Uterus (tissue), 4 donors: Measurements from ENCODE around the gene FYN. TPM values are rescaled to one million over a fixed set of nuclear protein-coding genes. Genes with fewer than 3 reads are reported as not detected.
A peak's percentile ranks its signal among the peaks of the same experiment; 100 is the strongest.

Experiments
- DNase-seq, 2 donors: peaks; one replicate each; pipeline ENCODE4 v3.0.0-alpha.2; 2019 to 2020
- H3K27ac ChIP-seq, 2 donors: fragments of 200-600 bp; sonication (generic); 1 replicate in 1 of 2; 2 replicates in 1 of 2; pipeline ENCODE4 v1.5.1; 2016 to 2018
- H3K27me3 ChIP-seq, 2 donors: fragments of 200-600 bp; sonication (generic); one replicate each; pipeline ENCODE4 v1.5.1; 2018 to 2019; ENCODE audit warnings: control low read depth in 1 of 2
- H3K36me3 ChIP-seq, 2 donors: fragments of 200-600 bp; sonication (generic); one replicate each; pipeline ENCODE4 v1.5.1; 2019; ENCODE audit warnings: control low read depth in 1 of 2
- H3K4me1 ChIP-seq, 2 donors: fragments of 200-600 bp; sonication (generic); one replicate each; pipeline ENCODE4 v1.5.1; 2018 to 2019; ENCODE audit warnings: control low read depth in 1 of 2
- H3K4me3 ChIP-seq, 2 donors: fragments of 200-600 bp; sonication (generic); 1 replicate in 1 of 2; 2 replicates in 1 of 2; pipeline ENCODE4 v1.5.1; 2018 to 2019; ENCODE audit warnings: mild to moderate bottlenecking in 1 of 2
- H3K9me3 ChIP-seq, 2 donors: fragments of 200-600 bp; sonication (generic); one replicate each; pipeline ENCODE4 v1.5.1; 2019; ENCODE audit warnings: control low read depth in 1 of 2
- POLR2A ChIP-seq, 2 donors: fragments of 450-650 bp; IDR thresholded peaks; one replicate each; pipeline ENCODE4 v1.6.1; 2016; ENCODE audit warnings: antibody characterized with exemption in 2 of 2, mild to moderate bottlenecking in 1 of 2, moderate library complexity in 1 of 2
- intact Hi-C: fragments of 100-400 bp; cut with DNase I; formaldehyde crosslinking; loops from one replicate; pipeline ENCODE4 v1.15.1; 2023; ENCODE audit warnings: low total_unique reads
- total RNA-seq, 4 donors: library from RNA; depleted of rRNA in 3 of 4; stranded (reverse); fragments of >200 nt in 3 of 4; gene quantifications; one replicate each; pipeline versions ENCODE4 v1.1.0 to v1.2.4, GENCODE V29; 2014 to 2023
- TF ChIP-seq, protein P1 (sequence below), 4 experiments: fragments of 200-600 bp in 2 of 4; fragments of 450-650 bp in 2 of 4; sonication (generic) in 2 of 4; IDR thresholded peaks; one replicate each; pipeline ENCODE4 v1.5.1; 2016 to 2019; ENCODE audit warnings: antibody characterized with exemption in 4 of 4, mild to moderate bottlenecking in 2 of 4, moderate library complexity in 1 of 4
- donor health status: DM: yes; HTN: yes; CAD: no.

The FYN gene
- total RNA-seq, 4 donors from 2014 or later = 50.7 to 208 (median 135) TPM

DNA sequence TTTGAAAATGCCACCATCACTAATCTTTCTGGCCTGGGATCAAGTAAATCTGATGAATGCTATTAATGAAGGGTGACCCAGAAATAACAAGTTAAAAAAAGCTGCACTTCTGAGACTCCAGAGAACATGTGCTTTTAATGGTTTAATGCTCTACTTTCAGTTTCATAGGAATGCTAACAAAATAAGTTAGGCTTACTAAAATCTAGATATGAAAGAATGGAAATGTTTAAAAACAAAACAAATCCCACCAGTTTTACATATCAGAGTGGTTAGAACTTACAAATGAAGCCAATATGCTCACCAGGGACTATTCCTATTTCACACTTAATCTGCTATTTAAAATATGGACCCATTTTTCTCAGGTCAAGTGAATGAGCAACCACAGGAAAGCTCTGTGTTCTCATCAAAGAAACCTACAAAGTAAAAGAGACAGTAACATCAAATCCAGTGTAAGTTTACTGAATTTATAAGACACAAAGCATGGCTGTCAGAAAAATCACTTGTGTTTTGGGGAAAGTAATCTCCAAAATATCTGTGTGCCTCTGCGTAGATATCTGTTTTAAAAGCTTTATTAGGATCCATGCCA is 40.3 kb downstream of the FYN start:
- no peak for DNase-seq
- Histone ChIP-seq H3K4me3 (no peak overlapping the region), H3K4me1 (no peaks in the 10 kb centered on the region), H3K27me3 (no peaks in the 10 kb centered on the region), H3K36me3 (no peaks in the 10 kb centered on the region), H3K9me3 (no peaks in the 10 kb centered on the region), H3K27ac (peak overlapping the region in 1 of 2 donors; percentile 43)
- TF ChIP-seq, protein P1, sequence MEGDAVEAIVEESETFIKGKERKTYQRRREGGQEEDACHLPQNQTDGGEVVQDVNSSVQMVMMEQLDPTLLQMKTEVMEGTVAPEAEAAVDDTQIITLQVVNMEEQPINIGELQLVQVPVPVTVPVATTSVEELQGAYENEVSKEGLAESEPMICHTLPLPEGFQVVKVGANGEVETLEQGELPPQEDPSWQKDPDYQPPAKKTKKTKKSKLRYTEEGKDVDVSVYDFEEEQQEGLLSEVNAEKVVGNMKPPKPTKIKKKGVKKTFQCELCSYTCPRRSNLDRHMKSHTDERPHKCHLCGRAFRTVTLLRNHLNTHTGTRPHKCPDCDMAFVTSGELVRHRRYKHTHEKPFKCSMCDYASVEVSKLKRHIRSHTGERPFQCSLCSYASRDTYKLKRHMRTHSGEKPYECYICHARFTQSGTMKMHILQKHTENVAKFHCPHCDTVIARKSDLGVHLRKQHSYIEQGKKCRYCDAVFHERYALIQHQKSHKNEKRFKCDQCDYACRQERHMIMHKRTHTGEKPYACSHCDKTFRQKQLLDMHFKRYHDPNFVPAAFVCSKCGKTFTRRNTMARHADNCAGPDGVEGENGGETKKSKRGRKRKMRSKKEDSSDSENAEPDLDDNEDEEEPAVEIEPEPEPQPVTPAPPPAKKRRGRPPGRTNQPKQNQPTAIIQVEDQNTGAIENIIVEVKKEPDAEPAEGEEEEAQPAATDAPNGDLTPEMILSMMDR (IDR thresholded peaks at IDR 0.05) = no peak
- TF ChIP-seq POLR2A (IDR thresholded peaks at IDR 0.05) = no peak
- intact Hi-C loops = no loop called here

DNA sequence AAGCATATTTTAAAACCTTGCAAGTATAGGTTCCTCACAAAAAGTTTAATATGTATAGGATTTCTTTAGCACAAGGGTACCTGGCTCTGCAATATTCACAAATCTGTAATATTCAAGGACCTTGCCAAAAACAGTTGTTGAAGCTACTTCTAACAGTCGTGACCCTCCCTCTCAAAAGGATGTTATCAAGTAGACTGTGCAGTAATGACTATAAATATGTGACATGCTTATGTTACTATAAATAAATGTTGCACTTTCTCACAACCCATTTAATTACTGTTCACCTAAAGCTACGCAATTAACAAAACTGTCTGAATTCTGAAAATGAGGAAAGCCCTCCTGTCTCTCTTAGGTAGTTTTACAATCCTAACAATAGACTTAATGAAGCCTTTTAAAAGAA is 41.8 kb downstream of the FYN start:
- intact Hi-C loops = no loop called here
- Histone ChIP-seq H3K36me3 (no peaks in the 10 kb centered on the region), H3K9me3 (no peaks in the 10 kb centered on the region), H3K4me1 (peaks cover 0 to 5% of the 10 kb centered on the region in 2 donors), H3K4me3 (no peak overlapping the region), H3K27ac (no peak overlapping the region), H3K27me3 (no peaks in the 10 kb centered on the region)
- no peak for TF ChIP-seq POLR2A (IDR thresholded peaks at IDR 0.05)
- TF ChIP-seq, protein P1 (IDR thresholded peaks at IDR 0.05) = no peak
- DNase-seq = no peak

DNA sequence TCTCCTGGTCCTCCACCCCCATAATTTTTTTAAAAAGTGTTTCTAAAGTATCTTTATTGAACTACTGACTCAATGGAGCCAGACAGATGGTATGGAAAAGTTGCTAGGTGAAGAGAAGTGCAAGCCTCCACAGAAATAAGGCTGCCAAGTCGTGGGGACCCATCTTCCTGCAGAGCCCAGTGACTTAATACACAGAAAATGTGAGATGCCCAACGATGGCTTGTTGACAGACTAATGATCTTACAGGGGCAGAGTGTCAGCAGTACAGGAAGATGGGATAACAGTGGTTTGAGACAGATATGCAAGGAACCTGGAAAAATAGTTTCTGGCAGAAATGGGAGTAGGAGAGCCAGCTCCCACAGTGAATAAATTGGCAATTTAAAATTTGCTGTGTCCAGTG is 43.3 kb downstream of the FYN start:
- Histone ChIP-seq H3K36me3 (no peaks in the 10 kb centered on the region), H3K4me3 (no peak overlapping the region), H3K27me3 (no peaks in the 10 kb centered on the region), H3K9me3 (no peaks in the 10 kb centered on the region), H3K27ac (no peak overlapping the region), H3K4me1 (peaks cover 0 to 9% of the 10 kb centered on the region in 2 donors)
- intact Hi-C loops = no loop called here
- DNase-seq = no peak
- TF ChIP-seq, protein P1 (IDR thresholded peaks at IDR 0.05) = no peak
- TF ChIP-seq POLR2A (IDR thresholded peaks at IDR 0.05) = no peak

DNA sequence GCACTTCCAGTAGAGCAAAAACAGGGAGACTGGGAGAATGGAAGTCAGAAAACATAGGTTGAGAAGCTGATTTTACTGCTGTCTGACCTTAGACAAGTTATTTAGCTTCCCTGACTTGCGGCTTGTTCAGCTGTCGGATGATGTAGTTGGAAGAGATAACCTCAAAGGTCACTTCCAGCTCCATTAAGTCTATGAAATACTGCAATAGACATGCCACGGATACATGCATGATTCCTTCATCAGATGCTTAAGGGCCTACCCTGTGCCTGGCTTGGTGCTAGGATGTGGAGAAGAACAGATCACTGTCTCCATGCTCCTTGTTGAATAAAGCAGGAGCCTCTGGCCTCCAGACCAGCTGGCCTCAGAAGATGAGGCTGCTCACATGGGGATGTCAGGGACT is 43.7 kb downstream of the FYN start:
- Histone ChIP-seq H3K4me3 (no peak overlapping the region), H3K27ac (no peak overlapping the region), H3K27me3 (no peaks in the 10 kb centered on the region), H3K9me3 (no peaks in the 10 kb centered on the region), H3K36me3 (no peaks in the 10 kb centered on the region), H3K4me1 (peaks cover 0 to 9% of the 10 kb centered on the region in 2 donors)
- no peak for DNase-seq
- no peak for TF ChIP-seq POLR2A (IDR thresholded peaks at IDR 0.05)
- TF ChIP-seq, protein P1 (IDR thresholded peaks at IDR 0.05) = no peak
- intact Hi-C loops = no loop called here

DNA sequence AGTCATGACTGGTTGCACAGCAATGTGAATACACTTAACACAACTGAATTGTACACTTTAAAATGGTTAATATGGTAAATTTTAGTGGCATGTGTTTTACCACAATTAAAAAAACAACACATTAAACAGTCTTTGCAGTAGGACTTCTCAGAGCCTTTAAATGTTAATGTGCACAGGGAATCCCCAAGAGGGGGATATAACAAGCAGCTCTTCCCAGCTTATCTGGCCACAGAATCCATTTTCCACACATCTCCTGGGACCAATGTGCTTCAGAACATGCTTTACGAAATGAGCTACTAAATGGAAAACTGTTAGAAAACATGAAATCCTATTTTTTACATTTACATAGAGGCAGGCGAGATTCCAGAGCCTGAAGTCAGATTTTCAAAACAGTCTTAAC is 44.4 kb downstream of the FYN start:
- Histone ChIP-seq H3K4me3 (no peak overlapping the region), H3K27me3 (no peaks in the 10 kb centered on the region), H3K36me3 (no peaks in the 10 kb centered on the region), H3K9me3 (no peaks in the 10 kb centered on the region), H3K27ac (no peak overlapping the region), H3K4me1 (peaks cover 0 to 9% of the 10 kb centered on the region in 2 donors)
- no peak for DNase-seq
- intact Hi-C loops = no loop called here
- TF ChIP-seq, protein P1 (IDR thresholded peaks at IDR 0.05) = no peak
- TF ChIP-seq POLR2A (IDR thresholded peaks at IDR 0.05) = no peak
